HG03025 (cell line): Measurements from ENCODE around the gene PRMT5.

ENCODE experiments used
- ATAC-seq: cut with Tn5 transposase; IDR thresholded peaks from one replicate; pipeline ENCODE4 v1.9.1; 2021; ENCODE audit warnings: mild to moderate bottlenecking, moderate library complexity; ENCODE audit not compliant: unreplicated experiment, low FRiP score

PRMT5 gene

DNA sequence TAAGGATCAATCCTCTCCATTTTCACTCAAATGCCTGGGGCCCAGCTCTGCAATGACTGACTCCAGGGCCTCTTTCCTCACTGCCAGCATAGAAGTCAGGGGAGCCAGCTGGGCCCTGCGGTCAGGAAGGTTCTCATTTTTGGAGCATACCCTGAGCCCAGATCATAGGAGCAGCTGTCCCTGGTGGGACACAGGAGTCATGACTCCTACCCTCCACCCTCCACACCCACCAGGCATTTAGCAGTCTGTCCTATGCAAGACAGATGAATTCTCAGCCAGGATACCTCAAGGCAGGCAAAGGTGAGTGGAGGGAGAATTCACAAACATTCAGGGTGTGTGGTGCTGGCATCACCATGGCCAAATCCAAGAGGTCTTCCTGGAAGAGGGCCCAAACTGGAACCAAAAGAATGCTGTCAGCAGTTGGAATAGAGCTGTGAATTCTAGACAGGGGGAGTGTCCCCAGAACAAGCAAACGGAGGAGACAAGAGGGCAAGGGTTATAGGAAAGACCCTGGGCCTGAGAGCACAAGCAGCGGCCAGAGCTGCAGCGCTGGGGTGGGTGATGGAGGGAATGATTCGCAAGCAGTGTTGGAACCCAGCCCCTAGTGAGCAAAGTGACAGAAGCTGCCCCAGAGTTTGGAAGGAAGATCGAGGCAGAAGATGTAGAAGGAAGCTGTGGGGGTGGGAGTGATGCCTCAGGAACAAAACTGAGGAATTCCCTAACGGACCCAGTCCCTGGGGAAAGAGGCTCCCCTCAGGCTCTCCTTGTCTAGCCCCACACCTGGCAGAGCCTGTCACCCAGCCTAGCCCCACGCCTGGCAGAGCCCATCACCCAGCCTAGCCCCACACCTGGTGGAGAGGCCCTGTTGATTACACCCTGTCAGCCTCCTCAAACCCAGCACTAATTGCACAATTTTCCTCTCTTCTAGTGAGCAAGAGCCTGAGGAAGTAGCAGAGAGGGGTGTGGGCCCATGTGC is 50.6 kb downstream of the PRMT5 start:
- ATAC-seq = no peak

DNA sequence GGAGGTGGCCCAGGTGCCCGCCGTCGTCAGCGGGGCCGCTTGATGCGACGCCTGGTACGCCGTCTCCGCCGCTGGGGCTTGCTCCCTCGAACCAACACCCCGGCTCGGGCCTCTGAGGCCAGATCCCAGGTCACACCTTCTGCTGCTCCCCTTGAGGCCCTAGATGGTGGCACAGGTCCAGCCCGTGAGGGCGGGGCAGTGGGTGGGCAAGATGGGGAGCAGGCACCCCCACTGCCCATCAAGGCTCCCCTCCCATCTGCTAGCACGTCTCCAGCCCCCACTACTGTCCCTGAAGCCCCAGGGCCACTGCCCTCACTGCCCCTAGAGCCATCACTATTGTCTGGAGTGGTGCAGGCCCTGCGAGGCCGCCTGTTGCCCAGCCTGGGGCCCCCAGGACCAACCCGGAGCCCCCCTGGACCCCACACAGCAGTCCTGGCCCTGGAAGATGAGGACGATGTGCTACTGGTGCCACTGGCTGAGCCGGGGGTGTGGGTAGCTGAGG is 52.1 kb downstream of the PRMT5 start:
- no peak for ATAC-seq

DNA sequence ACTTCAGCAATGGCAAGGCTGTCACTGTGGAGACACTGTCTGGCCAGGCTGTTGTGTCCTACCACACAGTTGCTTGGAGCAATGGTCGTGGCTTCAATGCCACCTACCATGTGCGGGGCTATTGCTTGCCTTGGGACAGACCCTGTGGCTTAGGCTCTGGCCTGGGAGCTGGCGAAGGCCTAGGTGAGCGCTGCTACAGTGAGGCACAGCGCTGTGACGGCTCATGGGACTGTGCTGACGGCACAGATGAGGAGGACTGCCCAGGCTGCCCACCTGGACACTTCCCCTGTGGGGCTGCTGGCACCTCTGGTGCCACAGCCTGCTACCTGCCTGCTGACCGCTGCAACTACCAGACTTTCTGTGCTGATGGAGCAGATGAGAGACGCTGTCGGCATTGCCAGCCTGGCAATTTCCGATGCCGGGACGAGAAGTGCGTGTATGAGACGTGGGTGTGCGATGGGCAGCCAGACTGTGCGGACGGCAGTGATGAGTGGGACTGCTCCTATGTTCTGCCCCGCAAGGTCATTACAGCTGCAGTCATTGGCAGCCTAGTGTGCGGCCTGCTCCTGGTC is 53.3 kb downstream of the PRMT5 start:
- no peak for ATAC-seq

DNA sequence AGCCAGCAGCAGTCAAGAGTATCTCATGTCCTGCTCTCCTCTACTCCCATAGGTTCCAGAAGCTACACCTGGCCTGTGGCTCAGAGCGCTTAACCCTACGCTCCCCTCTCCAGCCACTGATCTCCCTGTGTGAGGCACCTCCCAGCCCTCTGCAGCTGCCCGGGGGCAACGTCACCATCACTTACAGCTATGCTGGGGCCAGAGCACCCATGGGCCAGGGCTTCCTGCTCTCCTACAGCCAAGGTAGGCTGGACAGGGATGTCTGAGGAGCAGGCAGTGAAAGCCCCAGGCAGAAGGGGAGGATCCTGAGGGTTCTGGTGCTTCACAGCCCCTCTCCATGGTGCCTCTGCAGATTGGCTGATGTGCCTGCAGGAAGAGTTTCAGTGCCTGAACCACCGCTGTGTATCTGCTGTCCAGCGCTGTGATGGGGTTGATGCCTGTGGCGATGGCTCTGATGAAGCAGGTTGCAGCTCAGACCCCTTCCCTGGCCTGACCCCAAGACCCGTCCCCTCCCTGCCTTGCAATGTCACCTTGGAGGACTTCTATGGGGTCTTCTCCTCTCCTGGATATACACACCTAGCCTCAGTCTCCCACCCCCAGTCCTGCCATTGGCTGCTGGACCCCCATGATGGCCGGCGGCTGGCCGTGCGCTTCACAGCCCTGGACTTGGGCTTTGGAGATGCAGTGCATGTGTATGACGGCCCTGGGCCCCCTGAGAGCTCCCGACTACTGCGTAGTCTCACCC is 54.0 kb downstream of the PRMT5 start:
- ATAC-seq = no peak

DNA sequence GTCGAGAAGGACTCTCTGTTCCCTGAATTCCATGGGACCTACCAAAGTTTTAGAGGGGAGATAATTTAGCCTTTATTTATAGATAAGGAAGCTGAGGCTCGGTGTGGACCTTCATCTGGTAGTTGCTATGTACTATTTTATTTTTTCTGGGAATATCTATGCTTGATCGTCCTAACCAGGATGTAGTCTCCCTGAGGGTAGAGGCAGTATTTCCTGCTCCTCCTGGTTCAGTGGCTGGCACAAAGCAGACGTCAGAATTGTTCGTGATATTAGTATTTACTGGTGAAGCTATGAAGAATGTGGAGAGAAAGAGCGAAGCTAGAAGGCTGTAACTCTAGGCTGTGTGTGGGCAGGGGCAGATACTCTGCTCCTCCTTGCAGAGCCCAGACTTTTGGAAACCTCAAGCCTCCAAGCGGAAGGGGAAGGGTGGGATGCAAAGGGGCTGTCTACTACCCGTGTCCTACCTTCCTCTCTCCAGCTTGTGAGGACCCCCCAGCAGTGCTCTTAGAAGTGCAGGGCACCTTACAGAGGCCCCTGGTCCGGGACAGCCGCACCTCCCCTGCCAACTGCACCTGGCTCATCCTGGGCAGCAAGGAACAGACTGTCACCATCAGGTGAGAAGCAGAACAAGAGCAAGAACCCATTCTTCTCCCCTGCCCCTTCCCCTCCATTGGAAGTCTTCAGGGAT is 56.2 kb downstream of the PRMT5 start:
- no peak for ATAC-seq

DNA sequence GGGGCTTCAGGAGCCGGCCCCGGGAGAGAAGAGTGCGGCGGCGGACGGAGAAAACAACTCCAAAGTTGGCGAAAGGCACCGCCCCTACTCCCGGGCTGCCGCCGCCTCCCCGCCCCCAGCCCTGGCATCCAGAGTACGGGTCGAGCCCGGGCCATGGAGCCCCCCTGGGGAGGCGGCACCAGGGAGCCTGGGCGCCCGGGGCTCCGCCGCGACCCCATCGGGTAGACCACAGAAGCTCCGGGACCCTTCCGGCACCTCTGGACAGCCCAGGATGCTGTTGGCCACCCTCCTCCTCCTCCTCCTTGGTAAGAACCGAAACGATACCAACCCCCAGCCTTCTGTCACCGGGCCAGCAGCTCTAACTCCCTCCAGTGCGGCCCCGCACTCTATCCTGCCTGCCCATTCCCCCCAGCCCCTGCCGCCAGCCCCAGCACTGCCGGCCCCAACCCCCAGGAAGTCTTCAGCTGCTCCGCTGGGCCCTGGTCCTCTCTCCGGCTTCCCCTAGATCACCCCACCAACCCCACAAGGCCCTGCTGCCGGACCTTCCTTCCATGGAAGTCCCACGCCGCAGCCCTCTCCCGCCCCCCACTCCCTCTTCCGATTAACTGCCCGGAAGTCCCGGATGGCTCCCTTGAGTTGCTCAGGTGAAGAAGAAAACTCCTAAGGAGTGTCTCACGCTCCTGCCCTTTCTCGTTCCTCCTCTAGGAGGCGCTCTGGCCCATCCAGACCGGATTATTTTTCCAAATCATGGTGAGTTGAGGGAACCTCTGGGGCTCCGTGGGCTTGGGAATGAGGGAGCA is 56.9 kb downstream of the PRMT5 start:
- peak; percentile 26 for ATAC-seq

DNA sequence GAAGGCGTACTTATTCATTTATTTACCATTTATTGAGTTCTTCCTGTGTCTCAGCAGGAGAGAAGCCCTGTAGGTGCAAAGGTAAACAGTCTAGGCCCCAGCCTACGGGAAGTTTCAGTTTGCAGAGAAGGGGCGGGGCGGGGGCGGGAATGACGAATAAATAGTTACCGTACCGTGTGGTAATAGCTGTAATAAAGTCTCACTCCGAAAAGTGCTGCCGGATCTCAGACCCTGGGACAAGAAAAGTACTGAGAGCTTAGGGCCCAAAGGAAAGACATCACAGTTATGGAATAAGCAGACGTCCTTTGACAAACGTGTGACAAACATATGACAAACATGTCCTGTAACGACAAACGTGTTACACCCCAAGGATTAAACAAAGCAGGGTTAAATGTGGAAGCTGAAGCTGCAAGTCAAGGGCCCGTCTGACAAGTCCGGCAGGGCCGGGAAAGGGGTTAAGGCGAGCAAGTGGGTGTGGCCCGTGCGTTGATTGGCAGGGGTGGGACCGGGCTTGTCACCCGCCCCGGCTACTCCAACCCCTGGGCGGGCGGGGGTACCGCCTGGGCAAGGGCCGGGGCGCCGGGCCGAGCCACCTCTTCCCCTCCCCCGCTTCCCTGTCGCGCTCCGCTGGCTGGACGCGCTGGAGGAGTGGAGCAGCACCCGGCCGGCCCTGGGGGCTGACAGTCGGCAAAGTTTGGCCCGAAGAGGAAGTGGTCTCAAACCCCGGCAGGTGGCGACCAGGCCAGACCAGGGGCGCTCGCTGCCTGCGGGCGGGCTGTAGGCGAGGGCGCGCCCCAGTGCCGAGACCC is 57.7 kb downstream of the PRMT5 start, which contains the start of gene LRP10:
Gene LRP10, plus strand, starts transcription at position 517 of the 809 bp plus-strand sequence. CDS start 564 bp downstream, outside the sequence.
- peak; percentile 68 for ATAC-seq

DNA sequence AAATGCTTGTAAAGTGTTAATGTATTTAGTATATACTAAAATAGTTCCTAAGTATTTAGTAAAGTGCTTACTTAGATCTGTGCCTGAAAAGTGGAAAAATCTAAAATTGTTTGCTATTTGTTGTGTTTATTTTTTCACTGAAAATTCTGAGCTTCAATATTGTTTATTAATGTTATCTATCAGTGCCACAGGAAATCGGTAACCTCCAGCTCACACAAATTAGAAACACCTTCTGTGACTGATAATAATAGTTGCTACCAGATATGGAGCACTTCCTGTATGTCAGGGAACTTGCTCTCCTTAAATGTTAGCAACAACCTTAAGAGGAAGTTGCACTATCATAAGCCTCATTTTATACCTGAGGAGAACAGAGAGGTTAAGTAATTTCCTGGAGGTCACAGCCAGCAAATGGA is 58.4 kb downstream of the PRMT5 start:
- peak; percentile 37 for ATAC-seq
